GM10266 (cell line): ENCODE data around the gene RBM26.
"Not testable (repeated sequence)": the region's sequence is repeated elsewhere in the genome, so short reads cannot be mapped to it uniquely, and the experiment has no call there.

ENCODE experiments used
- DNase-seq: peaks from one replicate; pipeline ENCODE4 v3.0.0; 2012; ENCODE audit errors: extremely low spot score
- CTCF ChIP-seq: IDR thresholded peaks from 2 replicates; pipeline ENCODE4 v1.5.1; 2012; ENCODE audit warnings: mild to moderate bottlenecking, low read depth; ENCODE audit not compliant: control insufficient read depth, insufficient read depth; ENCODE audit errors: missing control alignments

The RBM26 gene

GRCh38 chr13:79365981-79366380, 40.1 kb downstream of the RBM26 start:
- no peak for DNase-seq
- no peak for TF ChIP-seq CTCF

GRCh38 chr13:79361299-79361698, 44.8 kb downstream of the RBM26 start:
- TF ChIP-seq CTCF: no peak

GRCh38 chr13:79360095-79360494, 46.0 kb downstream of the RBM26 start:
- no peak for TF ChIP-seq CTCF

More at GRCh38 chr13:79361299-79361698, 44.8 kb downstream of the RBM26 start:
- DNase-seq: no peak

GRCh38 chr13:79359064-79359463, 47.0 kb downstream of the RBM26 start:
- no peak for TF ChIP-seq CTCF
- DNase-seq: no peak

More at GRCh38 chr13:79360095-79360494, 46.0 kb downstream of the RBM26 start:
- no peak for DNase-seq

DNA sequence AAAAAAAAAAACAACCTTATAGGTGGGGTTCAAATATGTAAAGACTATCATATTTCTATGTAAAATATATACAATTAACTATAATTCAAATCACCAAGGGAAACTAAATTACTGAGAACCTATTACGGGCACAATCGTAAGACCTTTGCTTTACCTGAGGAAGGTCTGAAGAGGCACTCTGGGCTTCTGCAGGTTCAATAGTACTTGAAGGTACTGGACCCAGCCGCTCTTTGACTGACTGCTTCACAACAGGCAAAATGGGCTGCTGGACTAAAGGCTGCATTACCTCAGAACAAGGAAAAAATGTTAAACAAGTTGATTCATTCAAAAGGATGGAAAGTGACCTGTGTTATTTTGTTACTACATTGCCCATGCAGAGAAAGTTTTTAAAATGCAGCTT, 51.8 kb downstream of the RBM26 start:
- DNase-seq: no peak
- no peak for TF ChIP-seq CTCF

- no peak for TF ChIP-seq CTCF
- no peak for DNase-seq
Measured at GRCh38 chr13:79353693-79354092, 52.4 kb downstream of the RBM26 start.

- no peak for TF ChIP-seq CTCF
- DNase-seq: no peak
Measured at GRCh38 chr13:79352107-79352506, 53.9 kb downstream of the RBM26 start.

DNA sequence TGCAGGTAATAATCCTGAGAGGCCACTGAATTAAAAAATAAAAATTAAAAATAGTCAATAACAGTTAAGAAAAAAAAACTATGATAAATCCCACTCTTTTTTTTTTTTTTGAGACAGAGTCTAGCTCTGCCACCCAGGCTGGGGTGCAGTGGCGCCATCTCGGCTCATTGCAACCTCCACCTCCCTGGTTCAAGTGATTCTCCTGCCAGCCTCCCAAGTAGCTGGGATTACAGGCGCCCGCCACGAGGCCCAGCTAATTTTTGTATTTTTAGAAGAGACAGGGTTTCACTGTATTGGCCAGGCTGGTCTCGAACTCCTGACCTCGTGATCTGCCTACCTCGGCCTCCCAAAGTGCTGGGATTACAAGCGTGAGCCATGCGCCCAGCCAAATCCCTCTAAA, 56.4 kb downstream of the RBM26 start:
- not testable (repeated sequence) for DNase-seq
